ENCODE results near the gene KAT2B.

KAT2B gene

GRCh38 chr3:20038699-20039465, 1.4 kb upstream of the KAT2B start:
- Histone ChIP-seq H3K4me2 (peak overlapping the region; percentile 79), H2AFZ (ENCODE audit: low read depth) (peak overlapping the region; percentile 80), H3K9ac (peak overlapping the region; percentile 86), H4K20me1 (ENCODE audit: insufficient read depth) (no peaks in the 10 kb centered on the region), H3K4me3 (IDR thresholded peaks at IDR 0.05; ENCODE audit: insufficient read depth, low read depth, low read length) (peak overlapping the region; percentile 18), H3K27me3 (ENCODE audit: insufficient read depth, low read depth) (no peaks in the 10 kb centered on the region), H3K27ac (peak overlapping the region; percentile 95), H3K4me1 (ENCODE audit: low read depth, poor library complexity, severe bottlenecking) (peaks cover 22% of the 10 kb centered on the region), H3K79me2 (ENCODE audit: insufficient read depth, low read depth) (peaks cover 21% of the 10 kb centered on the region; the same call in 1 of the 2 replicates), H3K36me3 (ENCODE audit: insufficient read depth) (no peaks in the 10 kb centered on the region)
- TF ChIP-seq, protein P1, sequence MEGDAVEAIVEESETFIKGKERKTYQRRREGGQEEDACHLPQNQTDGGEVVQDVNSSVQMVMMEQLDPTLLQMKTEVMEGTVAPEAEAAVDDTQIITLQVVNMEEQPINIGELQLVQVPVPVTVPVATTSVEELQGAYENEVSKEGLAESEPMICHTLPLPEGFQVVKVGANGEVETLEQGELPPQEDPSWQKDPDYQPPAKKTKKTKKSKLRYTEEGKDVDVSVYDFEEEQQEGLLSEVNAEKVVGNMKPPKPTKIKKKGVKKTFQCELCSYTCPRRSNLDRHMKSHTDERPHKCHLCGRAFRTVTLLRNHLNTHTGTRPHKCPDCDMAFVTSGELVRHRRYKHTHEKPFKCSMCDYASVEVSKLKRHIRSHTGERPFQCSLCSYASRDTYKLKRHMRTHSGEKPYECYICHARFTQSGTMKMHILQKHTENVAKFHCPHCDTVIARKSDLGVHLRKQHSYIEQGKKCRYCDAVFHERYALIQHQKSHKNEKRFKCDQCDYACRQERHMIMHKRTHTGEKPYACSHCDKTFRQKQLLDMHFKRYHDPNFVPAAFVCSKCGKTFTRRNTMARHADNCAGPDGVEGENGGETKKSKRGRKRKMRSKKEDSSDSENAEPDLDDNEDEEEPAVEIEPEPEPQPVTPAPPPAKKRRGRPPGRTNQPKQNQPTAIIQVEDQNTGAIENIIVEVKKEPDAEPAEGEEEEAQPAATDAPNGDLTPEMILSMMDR (conservative IDR thresholded peaks at IDR 0.05; ENCODE audit: low read depth, low read length) = no peak

DNA sequence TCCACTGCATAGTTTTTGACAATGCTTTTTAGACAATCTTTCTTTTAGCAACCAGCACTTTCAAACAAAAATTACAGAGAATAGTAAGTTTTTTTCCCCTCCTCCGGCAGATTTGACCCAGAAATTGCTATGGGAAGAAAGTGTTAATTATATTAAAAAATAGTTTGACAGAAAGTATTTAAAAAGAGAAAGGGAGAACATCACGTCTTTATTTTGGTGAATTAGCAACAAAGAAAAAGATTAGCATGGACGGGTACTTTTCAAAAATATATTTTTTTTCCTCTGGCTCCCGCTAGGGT, 831 bp upstream of the KAT2B start:
- H3K4me2 ChIP-seq = peak overlapping the region; percentile 79
- no peaks in the 10 kb centered on the region for H3K36me3 ChIP-seq (ENCODE audit: insufficient read depth)
- H3K79me2 ChIP-seq (ENCODE audit: insufficient read depth, low read depth) = peaks cover 24% of the 10 kb centered on the region; the same call in 1 of the 2 replicates
- peak overlapping the region; percentile 95 for H3K27ac ChIP-seq
- peaks cover 27% of the 10 kb centered on the region for H3K4me1 ChIP-seq (ENCODE audit: low read depth, poor library complexity, severe bottlenecking)
- TF ChIP-seq, protein P1 (conservative IDR thresholded peaks at IDR 0.05; ENCODE audit: low read depth, low read length) = no peak
- no peaks in the 10 kb centered on the region for H3K27me3 ChIP-seq (ENCODE audit: insufficient read depth, low read depth)
- H4K20me1 ChIP-seq (ENCODE audit: insufficient read depth) = no peaks in the 10 kb centered on the region
- peak overlapping the region; percentile 80 for H2AFZ ChIP-seq (ENCODE audit: low read depth)
- no peak overlapping the region for H3K4me3 ChIP-seq (IDR thresholded peaks at IDR 0.05; ENCODE audit: insufficient read depth, low read depth, low read length)
- peak overlapping the region; percentile 86 for H3K9ac ChIP-seq

GRCh38 chr3:20040548-20041196, 426 bp downstream of the KAT2B start:
- Histone ChIP-seq H3K4me2 (peak overlapping the region; percentile 87), H3K36me3 (ENCODE audit: insufficient read depth) (no peaks in the 10 kb centered on the region), H3K4me1 (ENCODE audit: low read depth, poor library complexity, severe bottlenecking) (peaks cover 39% of the 10 kb centered on the region), H3K27me3 (ENCODE audit: insufficient read depth, low read depth) (no peaks in the 10 kb centered on the region), H3K9ac (peak overlapping the region; percentile 18; the same call in 1 of the 2 replicates), H3K27ac (peak overlapping the region; percentile 57), H4K20me1 (ENCODE audit: insufficient read depth) (no peaks in the 10 kb centered on the region), H3K4me3 (IDR thresholded peaks at IDR 0.05; ENCODE audit: insufficient read depth, low read depth, low read length) (no peak overlapping the region), H2AFZ (ENCODE audit: low read depth) (peak overlapping the region; percentile 47), H3K79me2 (ENCODE audit: insufficient read depth, low read depth) (peaks cover 35% of the 10 kb centered on the region; the same call in 1 of the 2 replicates)
- TF ChIP-seq, protein P1 (conservative IDR thresholded peaks at IDR 0.05; ENCODE audit: low read depth, low read length) = no peak

DNA sequence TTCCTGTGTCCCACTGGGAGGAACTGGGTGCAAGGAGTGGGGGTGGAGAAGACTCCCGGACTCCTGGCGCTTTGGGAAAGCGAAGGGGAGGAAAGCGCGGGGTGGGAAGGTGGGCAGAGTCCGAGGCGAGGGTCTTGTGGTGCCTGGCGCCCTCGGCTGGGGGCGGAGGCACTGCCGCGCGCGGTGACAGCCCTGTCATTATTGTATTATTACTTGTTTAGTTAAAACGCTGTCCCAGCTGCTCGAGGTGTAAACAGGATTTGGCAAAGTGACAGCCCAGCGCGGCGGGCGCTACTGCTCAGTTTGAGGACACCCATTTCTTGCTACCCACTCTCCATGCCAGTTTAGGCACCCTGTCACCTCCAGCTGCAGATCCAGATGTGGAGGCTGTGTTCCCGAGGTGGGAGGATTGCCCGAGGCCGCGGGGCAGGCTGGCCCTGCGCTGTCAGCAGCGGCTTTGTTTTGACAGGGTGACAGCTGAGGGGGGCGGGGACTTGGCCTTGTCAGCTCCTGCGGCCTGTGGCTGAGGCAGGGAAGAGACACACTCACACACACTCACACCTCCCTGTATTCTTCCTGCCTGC, 1.0 kb downstream of the KAT2B start:
- Histone ChIP-seq H3K4me3 (IDR thresholded peaks at IDR 0.05; ENCODE audit: insufficient read depth, low read depth, low read length) (no peak overlapping the region), H2AFZ (ENCODE audit: low read depth) (peak overlapping the region; percentile 47), H3K27ac (peak overlapping the region; percentile 57), H3K4me1 (ENCODE audit: low read depth, poor library complexity, severe bottlenecking) (peaks cover 45% of the 10 kb centered on the region), H3K79me2 (ENCODE audit: insufficient read depth, low read depth) (peaks cover 41% of the 10 kb centered on the region; the same call in 1 of the 2 replicates), H3K9ac (peak overlapping the region; percentile 18; the same call in 1 of the 2 replicates), H3K4me2 (peak overlapping the region; percentile 87), H3K27me3 (ENCODE audit: insufficient read depth, low read depth) (no peaks in the 10 kb centered on the region), H3K36me3 (ENCODE audit: insufficient read depth) (no peaks in the 10 kb centered on the region), H4K20me1 (ENCODE audit: insufficient read depth) (no peaks in the 10 kb centered on the region)
- TF ChIP-seq, protein P1 (conservative IDR thresholded peaks at IDR 0.05; ENCODE audit: low read depth, low read length) = no peak
